IMR-90 (cell line): ENCODE measurements around the gene NHEJ1. TPM values are rescaled to one million over a fixed set of nuclear protein-coding genes. Genes with fewer than 3 reads are reported as not detected.

ENCODE experiments used
- ATAC-seq: fragments of 200-7000 bp; cut with Tn5 transposase; 2 replicates; pipeline ENCODE4 v1.9.1; 2020; ENCODE audit warnings: low read depth, mild to moderate bottlenecking, moderate library complexity
- BruUV-seq: library from RNA; stranded (reverse); fragments of 400-500 nt; replicated peaks from 2 replicates; lab custom pipeline; 2021; lab: Mats Ljungman, UMichigan
- CTCF ChIA-PET: fragments of 300-600 bp; formaldehyde crosslinking; extraction: SDS; loops from one replicate; lab custom pipeline; 2021; ENCODE audit warnings: antibody characterized with exemption; lab: Yijun Ruan, JAX
- POLR2A ChIA-PET: fragments of 300-600 bp; sonication (Branson Sonifier 250); formaldehyde crosslinking; loops from one replicate; lab custom pipeline; 2022; ENCODE audit warnings: antibody characterized with exemption; ENCODE audit not compliant: unreplicated experiment; lab: Charles Lee
- DNase-seq: peaks from one replicate; pipeline ENCODE4 v3.0.0; 2013
- H2AFZ ChIP-seq: replicated peaks from 2 replicates; pipeline ENCODE3; 2013; ENCODE audit warnings: low read length, mild to moderate bottlenecking; ENCODE audit not compliant: poor library complexity
- H2AK5ac ChIP-seq: 2 replicates; pipeline ENCODE4 v1.6.1; 2013; ENCODE audit warnings: low read depth, low read length, inconsistent platforms
- H2AK9ac ChIP-seq: replicated peaks from 2 replicates; pipeline ENCODE3; 2013; ENCODE audit warnings: mild to moderate bottlenecking, low read depth, low read length, moderate library complexity; ENCODE audit not compliant: poor library complexity
- H2BK120ac ChIP-seq: 2 replicates; pipeline ENCODE4 v1.6.1; 2013; ENCODE audit warnings: low read depth, low read length, inconsistent platforms
- H2BK15ac ChIP-seq: 3 replicates; pipeline ENCODE4 v1.6.1; 2013; ENCODE audit warnings: low read depth, low read length, inconsistent platforms
- H2BK20ac ChIP-seq: 2 replicates; pipeline ENCODE4 v1.6.1; 2013; ENCODE audit warnings: low read depth, mild to moderate bottlenecking, inconsistent platforms, low read length, moderate library complexity
- H2BK5ac ChIP-seq: 2 replicates; pipeline ENCODE4 v1.6.1; 2013; ENCODE audit warnings: mild to moderate bottlenecking, low read depth, low read length, inconsistent platforms; ENCODE audit not compliant: poor library complexity, severe bottlenecking
- H3K14ac ChIP-seq: replicated peaks from 2 replicates; pipeline ENCODE4 v1.6.1; 2013; ENCODE audit warnings: low read depth, low read length, inconsistent platforms
- H3K18ac ChIP-seq: 2 replicates; pipeline ENCODE4 v1.6.1; 2013; ENCODE audit warnings: low read depth, low read length, control low read depth
- H3K23ac ChIP-seq: 2 replicates; pipeline ENCODE4 v1.6.1; 2013; ENCODE audit warnings: low read depth, low read length, inconsistent platforms
- H3K27ac ChIP-seq: 2 replicates; pipeline ENCODE4 v1.5.1; 2013; ENCODE audit warnings: mild to moderate bottlenecking, control low read depth, low read length; ENCODE audit not compliant: insufficient read depth
- H3K27me3 ChIP-seq: 2 replicates; pipeline ENCODE4 v1.6.1; 2013; ENCODE audit warnings: low read length; ENCODE audit not compliant: control insufficient read depth, insufficient read depth
- H3K36me3 ChIP-seq: 2 replicates; pipeline ENCODE4 v1.6.1; 2013; ENCODE audit warnings: low read length, mixed read lengths; ENCODE audit not compliant: control insufficient read depth, insufficient read depth
- H3K4ac ChIP-seq: 2 replicates; pipeline ENCODE4 v1.6.1; 2013; ENCODE audit warnings: low read depth, low read length, inconsistent platforms
- H3K4me1 ChIP-seq: 2 replicates; pipeline ENCODE4 v1.6.1; 2013; ENCODE audit warnings: low read length, mixed read lengths; ENCODE audit not compliant: control insufficient read depth, insufficient read depth
- H3K4me2 ChIP-seq: 2 replicates; pipeline ENCODE4 v1.6.1; 2013; ENCODE audit warnings: low read depth, mild to moderate bottlenecking, control low read depth, low read length, moderate library complexity
- H3K4me3 ChIP-seq: 2 replicates; pipeline ENCODE4 v1.5.1; 2013; ENCODE audit warnings: low read depth, mild to moderate bottlenecking, control low read depth, low read length, moderate library complexity; ENCODE audit not compliant: insufficient read depth
- H3K56ac ChIP-seq: 2 replicates; pipeline ENCODE4 v1.6.1; 2013; ENCODE audit warnings: low read length, inconsistent platforms; ENCODE audit not compliant: insufficient read depth; ENCODE audit errors: extremely low read depth
- H3K79me1 ChIP-seq, 2 experiments: 2 replicates each; pipeline ENCODE4 v1.6.1; 2013; ENCODE audit warnings: low read length in 2 of 2, inconsistent platforms in 1 of 2, low read depth in 1 of 2
- H3K9ac ChIP-seq: 2 replicates; pipeline ENCODE4 v1.6.1; 2013; ENCODE audit warnings: low read depth, low read length, control low read depth
- H3K9me1 ChIP-seq: 2 replicates; pipeline ENCODE4 v1.6.1; 2013; ENCODE audit warnings: low read length, inconsistent platforms; ENCODE audit not compliant: insufficient read depth
- H3K9me3 ChIP-seq: 2 replicates; pipeline ENCODE4 v1.6.1; 2013; ENCODE audit warnings: low read length; ENCODE audit not compliant: control insufficient read depth, insufficient read depth
- H4K20me1 ChIP-seq: 2 replicates; pipeline ENCODE4 v1.6.1; 2013; ENCODE audit warnings: low read length, inconsistent platforms; ENCODE audit not compliant: insufficient read depth
- H4K5ac ChIP-seq: 2 replicates; pipeline ENCODE4 v1.6.1; 2013; ENCODE audit warnings: mild to moderate bottlenecking, low read depth, low read length, control low read depth
- H4K8ac ChIP-seq, 2 experiments: 2 replicates each; pipeline ENCODE4 v1.6.1; 2013; ENCODE audit warnings: low read depth in 2 of 2, low read length in 2 of 2, control low read depth in 1 of 2, inconsistent platforms in 1 of 2
- H4K91ac ChIP-seq: 2 replicates; pipeline ENCODE4 v1.6.1; 2013; ENCODE audit warnings: low read depth, low read length, inconsistent platforms; ENCODE audit not compliant: insufficient read depth
- CHD1 ChIP-seq: IDR thresholded peaks from 2 replicates; pipeline ENCODE4 v1.6.1; 2012; ENCODE audit warnings: low read depth, low read length, improper control_type of control experiment
- CTCF ChIP-seq: conservative IDR thresholded peaks from 2 replicates; pipeline ENCODE4 v1.5.1; 2012; ENCODE audit warnings: mild to moderate bottlenecking, low read depth, low read length, improper control_type of control experiment
- MXI1 ChIP-seq: IDR thresholded peaks from 2 replicates; pipeline ENCODE4 v1.6.1; 2012; ENCODE audit warnings: low read depth, mild to moderate bottlenecking, low read length, moderate library complexity, borderline replicate concordance
- RCOR1 ChIP-seq: IDR thresholded peaks from 2 replicates; pipeline ENCODE4 v1.6.1; 2012; ENCODE audit warnings: mild to moderate bottlenecking, low read length, improper control_type of control experiment; ENCODE audit not compliant: insufficient replicate concordance
- WGBS, 2 experiments: methylation state at CpG; one replicate each; pipeline versions ENCODE4 v1.1.5 to v1.1.7; 2013; ENCODE audit warnings: missing lambda C conversion rate in 2 of 2; ENCODE audit not compliant: insufficient read length in 1 of 2; ENCODE audit errors: extremely low coverage in 2 of 2; 5-methylcytosine and 5-hydroxymethylcytosine counted together
- dilution Hi-C: fragments of 300-500 bp; cut with HindIII; formaldehyde crosslinking; loops from one replicate; pipeline ENCODE4 v1.14.3; 2018; ENCODE audit warnings: low sequenced_read_pairs; ENCODE audit not compliant: unreplicated experiment
- in situ Hi-C: fragments of 300-500 bp; cut with MboI; formaldehyde crosslinking; loops from 3 replicates; pipeline ENCODE4 v1.14.3; 2019; ENCODE audit warnings: low sequenced_read_pairs, inconsistent platforms, mixed read lengths
- intact Hi-C: fragments of 100-400 bp; cut with micrococcal nuclease; formaldehyde crosslinking; loops from 2 replicates; pipeline ENCODE4 v1.10.0; 2022
- polyA plus RNA-seq, 3 experiments: library from polyadenylated mRNA; depleted of rRNA; stranded (reverse); fragments of >200 nt; gene quantifications; 2 replicates each; pipeline ENCODE4 v1.2.3, GENCODE V29; 2012; ENCODE audit warnings: low replicate concordance in 1 of 3
- total RNA-seq: library from RNA; depleted of rRNA; stranded (reverse); fragments of >200 nt; gene quantifications from 2 replicates; pipeline ENCODE4 v1.2.3, GENCODE V29; 2012

Gene NHEJ1
- total and polyA plus RNA-seq, 2 of the 4 experiments (the other 2 are of a cell fraction), result 12.5 to 23.1 TPM

GRCh38 chr2:219149667-219150066 lies 10.9 kb downstream of the NHEJ1 start:
- H3K4me2 ChIP-seq, result no peak overlapping the region
- no peak overlapping the region for H2BK120ac ChIP-seq
- no peak overlapping the region for H2BK15ac ChIP-seq
- peaks cover 8% of the 10 kb centered on the region for H3K36me3 ChIP-seq
- ATAC-seq (peak; percentile 58), DNase-seq (no peak)
- H2BK5ac ChIP-seq, result no peak overlapping the region
- BruUV-seq, result no TSS peak
- no peaks in the 10 kb centered on the region for H3K9me1 ChIP-seq
- H4K8ac ChIP-seq, result no peak overlapping the region
- no peaks in the 10 kb centered on the region for H3K9me3 ChIP-seq
- no peak overlapping the region for H3K9ac ChIP-seq
- no peaks in the 10 kb centered on the region for H3K79me1 ChIP-seq
- H4K91ac ChIP-seq, result no peak overlapping the region
- H2AK9ac ChIP-seq, result no peak overlapping the region
- H4K5ac ChIP-seq, result no peak overlapping the region
- no peak overlapping the region for H3K56ac ChIP-seq
- no peak overlapping the region for H3K27ac ChIP-seq
- no peaks in the 10 kb centered on the region for H4K20me1 ChIP-seq
- in situ Hi-C loops, result loop anchor here (5.0 kb wide), 2 partner anchors 87 to 122 kb away; partner anchors contain the start of gene IHH
- H2AFZ ChIP-seq, result no peak overlapping the region
- intact Hi-C loops, result no loop called here
- no peak overlapping the region for H2BK20ac ChIP-seq
- POLR2A ChIA-PET, result no interaction called here
- 0 out of 2 replicates have a peak, but pooled peaks cover 2% of the 10 kb centered on the region for H3K4me1 ChIP-seq
- no peak overlapping the region for H2AK5ac ChIP-seq
- dilution Hi-C loops, result no loop called here
- CTCF ChIA-PET, result interaction anchor here (0.6 to 2.5 kb wide), 3 partner anchors 30 to 342 kb away, joined by 3 to 9 read pairs (median 4); no protein-coding TSS in a partner anchor
- no peak overlapping the region for H3K4me3 ChIP-seq
- WGBS, 2 experiments, result no CpG with 5 or more reads among the region's 1 CpG
- TF ChIP-seq CTCF (no peak), CHD1 (no peak), MXI1 (no peak), RCOR1 (no peak)
- H3K4ac ChIP-seq, result no peak overlapping the region
- no peak overlapping the region for H3K14ac ChIP-seq
- no peak overlapping the region for H3K23ac ChIP-seq
- no peaks in the 10 kb centered on the region for H3K27me3 ChIP-seq
- H3K18ac ChIP-seq, result no peak overlapping the region
